SKM-1 (cell line): Measurements from ENCODE around the gene CEP126.

ENCODE experiments used
- DNase-seq: peaks from one replicate; lab custom pipeline; 2025; ENCODE audit not compliant: unreplicated experiment; lab: John Stamatoyannopoulos, UW

Gene CEP126, protein sequence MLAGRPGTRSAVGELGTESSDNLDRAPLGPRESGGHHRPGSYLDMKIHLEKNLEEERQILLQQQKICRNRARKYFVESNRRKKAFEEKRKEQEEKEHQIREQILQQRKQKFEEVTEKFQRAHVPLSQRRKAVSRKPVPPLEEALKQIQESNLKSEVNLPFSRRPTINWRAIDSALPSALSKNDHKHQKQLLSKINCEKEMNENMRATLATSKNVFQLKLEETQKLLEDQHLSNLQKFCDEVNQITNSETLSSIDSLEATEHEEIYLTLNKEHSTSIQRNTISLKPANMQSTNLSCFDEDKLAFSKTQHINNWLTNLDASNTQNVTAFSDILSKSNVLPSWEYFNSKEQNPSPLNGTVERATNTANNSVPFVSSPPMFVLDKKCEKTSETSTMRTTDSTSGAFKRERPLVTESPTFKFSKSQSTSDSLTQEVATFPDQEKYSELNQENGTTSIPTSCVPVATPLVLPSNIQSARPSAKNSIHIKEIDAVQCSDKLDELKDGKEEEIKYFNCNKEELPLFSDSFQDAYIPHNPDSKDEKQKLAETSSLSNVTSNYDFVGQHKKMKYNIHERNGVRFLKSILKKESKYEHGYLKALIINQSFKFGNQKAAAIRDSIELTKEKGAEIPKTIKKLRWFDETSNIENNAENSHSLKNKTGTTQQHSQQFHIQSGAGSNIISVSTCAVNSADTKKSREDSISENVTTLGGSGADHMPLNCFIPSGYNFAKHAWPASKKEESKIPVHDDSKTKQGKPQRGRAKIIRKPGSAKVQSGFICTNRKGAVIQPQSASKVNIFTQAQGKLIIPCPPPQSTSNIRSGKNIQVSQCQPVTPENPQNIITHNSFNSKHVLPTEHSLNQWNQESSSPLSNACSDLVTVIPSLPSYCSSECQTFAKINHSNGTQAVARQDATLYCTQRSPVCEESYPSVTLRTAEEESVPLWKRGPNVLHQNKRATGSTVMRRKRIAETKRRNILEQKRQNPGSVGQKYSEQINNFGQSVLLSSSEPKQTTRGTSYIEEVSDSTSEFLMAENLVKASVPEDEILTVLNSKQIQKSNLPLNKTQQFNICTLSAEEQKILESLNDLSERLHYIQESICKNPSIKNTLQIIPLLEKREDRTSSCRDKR

DNA sequence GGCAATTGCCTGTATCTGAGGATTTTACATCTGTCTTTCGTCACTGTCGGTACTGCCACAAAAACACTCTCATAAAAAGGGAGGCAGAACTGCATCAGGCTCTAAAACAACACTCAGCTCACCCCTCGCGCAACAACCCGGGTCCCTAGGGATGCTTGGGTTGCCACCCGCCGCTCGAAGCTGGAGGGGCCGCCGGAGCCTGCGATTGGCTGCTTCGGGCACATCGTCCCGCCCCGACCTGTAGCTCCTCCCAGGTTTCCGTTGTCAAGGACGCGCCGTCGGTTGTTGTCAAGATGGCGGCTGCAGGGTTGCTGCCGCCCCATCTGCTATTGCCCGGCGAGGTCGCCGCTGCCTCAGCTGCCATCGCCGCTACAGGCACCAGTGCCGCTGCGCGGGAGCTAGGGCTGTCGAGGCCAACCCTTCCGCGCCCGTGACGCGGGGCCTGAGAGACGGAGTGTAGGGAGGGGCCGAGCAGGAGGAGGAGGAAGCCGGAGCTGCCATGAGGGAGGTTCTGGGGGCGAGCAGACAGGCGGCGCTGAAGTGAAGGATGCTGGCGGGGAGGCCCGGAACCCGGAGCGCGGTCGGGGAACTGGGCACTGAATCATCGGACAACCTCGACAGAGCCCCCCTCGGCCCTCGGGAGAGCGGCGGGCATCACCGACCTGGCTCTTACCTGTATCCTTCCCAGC is at the start of gene CEP126:
Gene CEP126, plus strand, starts transcription at position 273 of the 689 bp plus-strand sequence. Its CDS starts 275 bp downstream, at position 548.
- DNase-seq: peak; percentile 76

GRCh38 chr11:101866619-101867491 is 48.0 kb upstream of the CEP126 start:
- no peak for DNase-seq

GRCh38 chr11:101867951-101868350 is 46.9 kb upstream of the CEP126 start:
- no peak for DNase-seq

- DNase-seq: no peak
Measured at GRCh38 chr11:101870510-101870909, 44.3 kb upstream of the CEP126 start.

GRCh38 chr11:101872171-101872882 is 42.5 kb upstream of the CEP126 start:
- DNase-seq: no peak

- no peak for DNase-seq
Measured at GRCh38 chr11:101880222-101880621, 34.6 kb upstream of the CEP126 start.

- DNase-seq: no peak
Measured at GRCh38 chr11:101881586-101881985, 33.2 kb upstream of the CEP126 start.

- DNase-seq: no peak
Measured at GRCh38 chr11:101885631-101886030, 29.2 kb upstream of the CEP126 start.

GRCh38 chr11:101889767-101890166 is 25.0 kb upstream of the CEP126 start:
- DNase-seq: no peak

DNA sequence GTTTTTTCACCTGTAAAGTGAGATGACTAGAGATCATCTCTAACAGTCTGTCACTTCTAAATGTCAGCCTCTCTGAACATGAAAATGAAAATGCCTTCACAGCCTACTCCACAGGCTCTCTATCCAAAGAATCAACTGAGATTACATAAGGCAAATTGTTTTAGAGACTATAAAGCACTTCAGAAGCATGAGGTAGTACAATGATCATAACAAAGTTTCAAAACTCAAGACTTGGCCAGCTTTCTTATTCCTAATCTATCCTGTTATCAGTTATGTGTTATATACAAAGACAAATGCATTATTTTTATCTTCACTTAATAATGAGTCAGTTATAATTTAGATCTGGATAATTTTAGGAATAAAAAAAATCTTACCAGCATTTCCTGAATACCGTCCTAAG is 20.3 kb upstream of the CEP126 start:
- no peak for DNase-seq

- no peak for DNase-seq
Measured at GRCh38 chr11:101907815-101908214, 7.0 kb upstream of the CEP126 start.

GRCh38 chr11:101909087-101909486 is 5.7 kb upstream of the CEP126 start:
- no peak for DNase-seq

- no peak for DNase-seq
Measured at GRCh38 chr11:101912823-101913284, 2.0 kb upstream of the CEP126 start.

GRCh38 chr11:101913656-101914055 is 1.2 kb upstream of the CEP126 start:
- no peak for DNase-seq

DNA sequence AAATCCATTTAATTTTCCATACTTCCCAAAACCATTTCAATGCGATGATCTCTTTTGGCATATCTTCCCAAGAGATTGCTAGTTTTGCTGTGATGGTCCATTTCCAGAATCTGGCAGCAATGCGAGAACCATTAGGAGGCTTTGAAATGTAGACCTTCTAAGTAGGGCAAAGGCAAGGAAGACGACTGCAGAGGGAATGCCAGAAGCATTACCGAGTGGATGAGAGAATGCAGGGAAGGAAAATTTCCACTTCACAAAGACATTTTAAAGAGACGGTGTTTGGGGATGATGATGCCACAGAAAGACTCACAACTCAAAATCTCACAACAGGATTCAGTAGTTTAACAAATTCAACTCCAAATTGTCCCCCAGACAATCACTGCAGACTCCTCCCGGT is 471 bp upstream of the CEP126 start:
- no peak for DNase-seq

- peak; percentile 54 for DNase-seq
Measured at GRCh38 chr11:101915791-101916291, 1.0 kb downstream of the CEP126 start.

DNA sequence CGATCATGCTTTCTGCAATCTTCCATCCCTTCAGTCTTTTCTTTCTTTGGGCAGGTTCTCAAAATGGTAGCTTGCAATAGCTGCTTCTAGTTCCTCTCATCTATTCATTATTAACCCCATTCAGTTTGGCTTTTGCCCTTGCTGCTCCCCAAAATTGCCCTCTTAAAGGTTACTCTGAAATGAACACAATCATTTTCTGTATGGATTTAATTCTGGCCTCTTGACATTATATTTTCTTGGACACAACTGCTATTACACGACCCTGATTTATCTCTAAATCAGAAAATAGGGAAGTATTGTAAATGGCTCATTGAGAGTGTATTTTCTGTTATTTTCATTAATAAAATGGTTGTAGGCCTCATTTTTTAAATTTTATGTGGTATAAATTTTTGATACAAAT is 1.6 kb downstream of the CEP126 start, which contains the start of gene ANGPTL5:
Gene ANGPTL5, minus strand, starts transcription at position 101 of the 400 bp plus-strand sequence. CDS start 8,613 bp downstream, outside the sequence.
- DNase-seq: no peak

DNA sequence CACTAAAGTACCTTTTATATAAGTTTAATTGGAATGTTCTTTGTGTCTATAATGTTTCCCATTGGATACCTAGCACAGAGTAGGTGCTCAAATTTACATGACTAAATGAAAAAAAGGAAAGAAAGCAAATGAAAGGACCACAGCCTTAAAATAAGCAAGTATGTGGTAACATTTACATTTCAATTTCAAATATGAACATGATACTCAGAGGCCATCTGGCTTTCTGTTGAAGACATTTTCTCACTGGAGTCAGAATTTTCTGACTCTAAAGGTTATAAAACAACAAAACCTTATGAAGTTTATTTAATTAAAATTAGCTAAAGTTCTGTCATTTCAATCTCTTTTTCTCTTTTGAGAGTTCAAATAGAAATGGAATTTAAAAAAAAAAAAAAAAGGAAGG is 2.4 kb downstream of the CEP126 start:
- DNase-seq: no peak

DNA sequence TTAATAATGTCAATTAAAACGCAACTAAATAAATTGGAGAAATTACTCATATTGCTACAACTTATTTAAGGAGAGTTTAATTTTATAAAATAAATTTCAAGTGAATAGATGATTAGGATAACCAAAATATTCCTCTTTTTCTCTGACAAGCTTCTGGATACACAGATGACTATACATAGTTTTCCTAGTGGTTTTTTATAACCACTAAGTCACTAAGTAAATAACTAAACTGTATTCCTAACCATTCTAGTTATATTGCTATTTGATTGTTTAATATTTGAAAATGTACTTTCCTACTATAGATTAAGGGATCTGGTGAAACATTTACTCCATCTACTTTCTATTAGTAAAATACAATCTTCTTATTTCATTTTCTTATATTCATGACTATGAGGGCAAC is 6.2 kb downstream of the CEP126 start:
- DNase-seq: no peak
